Adrenal gland (tissue), 12 donors: Measurements from ENCODE around the gene GPATCH8. TPM values are rescaled to one million over a fixed set of nuclear protein-coding genes. Genes with fewer than 3 reads are reported as not detected.

ENCODE experiments used
- DNase-seq, 7 donors: peaks; one replicate each; pipeline ENCODE4 v3.0.0-alpha.2; 2019 to 2020
- H3K27ac ChIP-seq, 5 donors: fragments of 200-600 bp; sonication (generic) in 4 of 5; 1 replicate in 3 of 5; 2 replicates in 2 of 5; pipeline versions ENCODE4 v1.5.1 to v1.8.0; 2016 to 2020; ENCODE audit warnings: mild to moderate bottlenecking in 1 of 5
- H3K27me3 ChIP-seq: fragments of 200-600 bp; 2 replicates; pipeline ENCODE4 v1.8.0; 2021
- H3K36me3 ChIP-seq, 2 donors: fragments of 200-600 bp; replicated peaks in 1 of 2; 1 replicate in 1 of 2; 2 replicates in 1 of 2; pipeline versions ENCODE4 v1.5.1 to v1.8.0; 2018 to 2022
- H3K4me1 ChIP-seq, 2 donors: fragments of 200-600 bp; replicated peaks in 1 of 2; 1 replicate in 1 of 2; 2 replicates in 1 of 2; pipeline versions ENCODE4 v1.5.1 to v1.8.0; 2018 to 2021
- H3K4me3 ChIP-seq, 4 donors: fragments of 200-600 bp; sonication (generic) in 3 of 4; one replicate each; pipeline ENCODE4 v1.5.1; 2016 to 2018
- H3K9me3 ChIP-seq, 3 donors: fragments of 200-600 bp; sonication (generic) in 1 of 3; replicated peaks in 1 of 3; 1 replicate in 2 of 3; 2 replicates in 1 of 3; pipeline versions ENCODE4 v1.5.1 to v1.8.0; 2016 to 2021
- CTCF ChIP-seq, 6 experiments: fragments of 450-650 bp in 4 of 6; fragments of 200-600 bp in 2 of 6; sonication (generic) in 1 of 6; IDR thresholded peaks; 1 replicate in 5 of 6; 2 replicates in 1 of 6; pipeline versions ENCODE4 v1.5.1 to v1.8.0; 2016 to 2021; ENCODE audit warnings: antibody characterized with exemption in 6 of 6, mild to moderate bottlenecking in 2 of 6, moderate library complexity in 1 of 6
- POLR2A ChIP-seq, 2 donors: fragments of 450-650 bp; IDR thresholded peaks; one replicate each; pipeline ENCODE4 v1.6.1; 2017; ENCODE audit warnings: antibody characterized with exemption in 2 of 2, mild to moderate bottlenecking in 2 of 2, moderate library complexity in 1 of 2
- WGBS, 4 donors: extraction: QIAGEN DNeasy Blood & Tissue Kit in 2 of 4; methylation state at CpG; one replicate each; pipeline versions ENCODE4 v1.1.5 to v1.1.7; 2013 to 2017; 5-methylcytosine and 5-hydroxymethylcytosine counted together
- intact Hi-C, 2 donors: fragments of 100-400 bp; cut with DNase I; formaldehyde crosslinking; loops; one replicate each; pipeline versions ENCODE4 v1.14.1 to v1.15.0; 2022 to 2023
- polyA plus RNA-seq, 3 donors: library from polyadenylated mRNA; stranded (reverse); fragments of 200-250 nt in 2 of 3; fragments of 350-450 nt in 1 of 3; fragmentation: Illumina TruSeq in 1 of 3; extraction: RNeasy Lipid Tissue Mini Kit (QIAGEN cat#74804) in 1 of 3; gene quantifications; one replicate each; pipeline ENCODE4 v1.2.3, GENCODE V29; 2013 to 2014
- total RNA-seq, 9 donors: library from RNA; depleted of rRNA in 4 of 9; stranded (reverse); fragments of >200 nt in 4 of 9; fragments of 120-200 nt in 1 of 9; fragmentation: NEBNext Ultra II Directional in 1 of 9; extraction: Animal tissue kit (Norgen Biotek cat#: 25700) in 1 of 9; gene quantifications; one replicate each; pipeline versions ENCODE4 v1.1.0 to v1.2.4, GENCODE V29; 2013 to 2023
- donor health status: healthy with polysubstance abuse.
- donor health status: Bipolar disorder and iron deficiency.
- donor health status: DM: yes; HTN: yes; CAD: no.
- donor health status: DM: no; HTN: no; CAD: no.
- donor health status: DM: no; HTN: no; CAD: no.
- donor health status: DM: yes; HTN: yes; CAD: no.

Gene GPATCH8
- total and polyA plus RNA-seq, 12 donors = 7.2 to 33.6 (median 28.8) TPM

- intact Hi-C loops = no loop called here
- no peak overlapping the region for H3K4me3 ChIP-seq
- H3K36me3 ChIP-seq = no peaks in the 10 kb centered on the region
- TF ChIP-seq CTCF (IDR thresholded peaks at IDR 0.05) (no peak), POLR2A (IDR thresholded peaks at IDR 0.05) (no peak)
- 65 to 80% (median 78%) methylated on average over 3 of the region's 3 CpGs for WGBS, 4 donors
- no peaks in the 10 kb centered on the region for H3K27me3 ChIP-seq
- H3K27ac ChIP-seq = peak overlapping the region in 2 of 5 donors; percentile 56 to 68
- H3K4me1 ChIP-seq = no peaks in the 10 kb centered on the region
- no peak for DNase-seq
- no peaks in the 10 kb centered on the region for H3K9me3 ChIP-seq
Measured at GRCh38 chr17:44548376-44549230, 45.4 kb upstream of the GPATCH8 start.

- H3K4me1 ChIP-seq = no peaks in the 10 kb centered on the region
- no peaks in the 10 kb centered on the region for H3K36me3 ChIP-seq
- intact Hi-C loops = no loop called here
- peak overlapping the region in 3 of 5 donors; percentile 31 to 68 (median 56) for H3K27ac ChIP-seq
- WGBS, 4 donors = 67 to 78% (median 73%) methylated on average over 4 of the region's 4 CpGs
- no peaks in the 10 kb centered on the region for H3K9me3 ChIP-seq
- peak in 3 of 7 donors; percentile 16 to 41 (median 28) for DNase-seq
- TF ChIP-seq POLR2A (IDR thresholded peaks at IDR 0.05) = no peak
- no peak overlapping the region for H3K4me3 ChIP-seq
- no peaks in the 10 kb centered on the region for H3K27me3 ChIP-seq
Measured at GRCh38 chr17:44547625-44548267, 44.5 kb upstream of the GPATCH8 start.

- WGBS, 4 donors = 35 to 48% (median 40%) methylated on average over 4 of the region's 4 CpGs
- no peak for TF ChIP-seq POLR2A (IDR thresholded peaks at IDR 0.05)
- no peak for TF ChIP-seq CTCF (IDR thresholded peaks at IDR 0.05)
- Histone ChIP-seq H3K27me3 (peaks cover 2% of the 10 kb centered on the region), H3K4me1 (no peaks in the 10 kb centered on the region), H3K4me3 (no peak overlapping the region), H3K36me3 (no peaks in the 10 kb centered on the region), H3K9me3 (no peaks in the 10 kb centered on the region), H3K27ac (peak overlapping the region in 2 of 5 donors; percentile 56 to 68)
- DNase-seq = no peak
- intact Hi-C loops = no loop called here
Measured at GRCh38 chr17:44546671-44547606, 43.7 kb upstream of the GPATCH8 start.

GRCh38 chr17:44543905-44544523 is 40.8 kb upstream of the GPATCH8 start:
- Histone ChIP-seq H3K9me3 (no peaks in the 10 kb centered on the region), H3K36me3 (no peaks in the 10 kb centered on the region), H3K4me1 (no peaks in the 10 kb centered on the region), H3K27me3 (peaks cover 8% of the 10 kb centered on the region), H3K27ac (peak overlapping the region in 1 of 5 donors; percentile 23), H3K4me3 (no peak overlapping the region)
- intact Hi-C loops = loop anchor here in 1 of 2 donors (5.0 kb wide), 1 partner anchor 88 kb away; no protein-coding TSS in a partner anchor
- WGBS, 4 donors = 57 to 66% (median 58%) methylated on average over 5 of the region's 5 CpGs
- TF ChIP-seq CTCF (IDR thresholded peaks at IDR 0.05) (no peak), POLR2A (IDR thresholded peaks at IDR 0.05) (no peak)
- no peak for DNase-seq
